H9 (cell line): ENCODE results near the gene ENDOV. TPM values are rescaled to one million over a fixed set of nuclear protein-coding genes. Genes with fewer than 3 reads are reported as not detected.

ENCODE experiments used
- DNase-seq: peaks from one replicate; pipeline ENCODE4 v3.0.0-alpha.2; 2017
- H2AFZ ChIP-seq: one replicate; pipeline ENCODE4 v1.6.1; 2013; ENCODE audit warnings: mild to moderate bottlenecking, low read length, control low read depth, moderate library complexity
- H2AK5ac ChIP-seq: 2 replicates; pipeline ENCODE4 v1.6.1; 2013; ENCODE audit warnings: low read length, control low read depth, mixed read lengths; ENCODE audit not compliant: insufficient read length
- H2BK120ac ChIP-seq: one replicate; pipeline ENCODE4 v1.6.1; 2013; ENCODE audit warnings: low read depth, mild to moderate bottlenecking, low read length, control low read depth, inconsistent platforms; ENCODE audit not compliant: poor library complexity, severe bottlenecking
- H2BK12ac ChIP-seq: 2 replicates; pipeline ENCODE4 v1.6.1; 2013; ENCODE audit warnings: low read length, control low read depth, mixed read lengths, low read depth; ENCODE audit not compliant: insufficient read length
- H2BK15ac ChIP-seq: 2 replicates; pipeline ENCODE4 v1.6.1; 2013; ENCODE audit warnings: low read depth, low read length, control low read depth
- H2BK20ac ChIP-seq: one replicate; pipeline ENCODE4 v1.6.1; 2013; ENCODE audit warnings: low read depth, mild to moderate bottlenecking, low read length, control low read depth, inconsistent platforms; ENCODE audit not compliant: poor library complexity, severe bottlenecking
- H2BK5ac ChIP-seq: 2 replicates; pipeline ENCODE4 v1.6.1; 2013; ENCODE audit warnings: low read length, control low read depth, mixed read lengths; ENCODE audit not compliant: insufficient read length
- H3K14ac ChIP-seq: 2 replicates; pipeline ENCODE4 v1.6.1; 2013; ENCODE audit warnings: low read length, control low read depth; ENCODE audit not compliant: insufficient read depth
- H3K18ac ChIP-seq: 2 replicates; pipeline ENCODE4 v1.6.1; 2013; ENCODE audit warnings: low read depth, mild to moderate bottlenecking, mixed read lengths, low read length, control low read depth; ENCODE audit not compliant: insufficient read length
- H3K23ac ChIP-seq: 2 replicates; pipeline ENCODE4 v1.6.1; 2013; ENCODE audit warnings: low read length, control low read depth, mixed read lengths, low read depth; ENCODE audit not compliant: insufficient read length
- H3K23me2 ChIP-seq: 2 replicates; pipeline ENCODE4 v1.6.1; 2013; ENCODE audit warnings: low read depth, mild to moderate bottlenecking, mixed read lengths, low read length, control low read depth; ENCODE audit not compliant: insufficient read length, poor library complexity, severe bottlenecking
- H3K27ac ChIP-seq: 2 replicates; pipeline ENCODE4 v1.5.1; 2013; ENCODE audit warnings: low read length, control low read depth, mixed read lengths, low read depth; ENCODE audit not compliant: insufficient read length
- H3K27me3 ChIP-seq: 2 replicates; pipeline ENCODE4 v1.6.1; 2013; ENCODE audit warnings: low read length, control low read depth, inconsistent platforms; ENCODE audit not compliant: insufficient read depth
- H3K4ac ChIP-seq: 2 replicates; pipeline ENCODE4 v1.6.1; 2013; ENCODE audit warnings: low read depth, mild to moderate bottlenecking, control low read depth, inconsistent platforms, low read length, moderate library complexity
- H3K4me1 ChIP-seq: 2 replicates; pipeline ENCODE4 v1.6.1; 2013; ENCODE audit warnings: low read length, control low read depth, inconsistent platforms; ENCODE audit not compliant: insufficient read depth
- H3K4me2 ChIP-seq: 2 replicates; pipeline ENCODE4 v1.6.1; 2013; ENCODE audit warnings: low read length, control low read depth, mixed read lengths; ENCODE audit not compliant: insufficient read length, insufficient read depth
- H3K56ac ChIP-seq: 2 replicates; pipeline ENCODE4 v1.6.1; 2013; ENCODE audit warnings: low read depth, mild to moderate bottlenecking, mixed read lengths, low read length, control low read depth; ENCODE audit not compliant: insufficient read length
- H3K79me1 ChIP-seq: 2 replicates; pipeline ENCODE4 v1.6.1; 2013; ENCODE audit warnings: low read depth, mild to moderate bottlenecking, moderate library complexity, low read length, control low read depth, inconsistent platforms; ENCODE audit not compliant: insufficient read depth, poor library complexity, severe bottlenecking
- H3K79me2 ChIP-seq: 2 replicates; pipeline ENCODE4 v1.6.1; 2013; ENCODE audit warnings: low read length, control low read depth, inconsistent platforms; ENCODE audit not compliant: insufficient read depth
- H3K9ac ChIP-seq: 2 replicates; pipeline ENCODE4 v1.6.1; 2013; ENCODE audit warnings: low read length, control low read depth, mixed read lengths; ENCODE audit not compliant: insufficient read length; ENCODE audit errors: extremely low read depth
- H3K9me3 ChIP-seq: one replicate; pipeline ENCODE4 v1.6.1; 2013; ENCODE audit warnings: low read depth, low read length, inconsistent platforms; ENCODE audit not compliant: control insufficient read depth
- H3T11ph ChIP-seq: one replicate; pipeline ENCODE4 v1.6.1; 2013; ENCODE audit warnings: mild to moderate bottlenecking, low read length, control low read depth, inconsistent platforms
- H4K20me1 ChIP-seq: one replicate; pipeline ENCODE4 v1.6.1; 2013; ENCODE audit not compliant: control insufficient read depth, insufficient read length, insufficient read depth
- H4K5ac ChIP-seq: 2 replicates; pipeline ENCODE4 v1.6.1; 2013; ENCODE audit warnings: low read depth, mild to moderate bottlenecking, mixed read lengths, low read length, control low read depth; ENCODE audit not compliant: insufficient read length
- H4K8ac ChIP-seq: replicated peaks from 2 replicates; pipeline ENCODE4 v1.6.1; 2013; ENCODE audit warnings: low read length, control low read depth, mixed read lengths, low read depth; ENCODE audit not compliant: insufficient read length
- H4K91ac ChIP-seq: 2 replicates; pipeline ENCODE4 v1.6.1; 2013; ENCODE audit warnings: low read depth, mild to moderate bottlenecking, moderate library complexity, mixed read lengths, low read length, control low read depth; ENCODE audit not compliant: insufficient read length
- H3K27ac Mint-ChIP-seq, 3 experiments: 2 replicates in 2 of 3; 3 replicates in 1 of 3; pipeline ENCODE4 v1.8.0; 2020 to 2021; ENCODE audit warnings: mixed read lengths in 3 of 3, mild to moderate bottlenecking in 1 of 3, moderate library complexity in 1 of 3
- H3K27me3 Mint-ChIP-seq: 2 replicates; pipeline ENCODE4 v1.8.0; 2021; ENCODE audit warnings: low read depth, mild to moderate bottlenecking, moderate library complexity, mixed read lengths
- H3K36me3 Mint-ChIP-seq, 3 experiments: 2 replicates in 2 of 3; 3 replicates in 1 of 3; pipeline ENCODE4 v1.8.0; 2020 to 2021; ENCODE audit warnings: low read depth in 3 of 3, mixed read lengths in 3 of 3; ENCODE audit not compliant: insufficient read depth in 1 of 3
- H3K4me1 Mint-ChIP-seq, 2 experiments: 2 replicates each; pipeline ENCODE4 v1.8.0; 2020; ENCODE audit warnings: mixed read lengths in 2 of 2
- H3K4me3 Mint-ChIP-seq, 2 experiments: 2 replicates in 1 of 2; 3 replicates in 1 of 2; pipeline ENCODE4 v1.8.0; 2020 to 2021; ENCODE audit warnings: mild to moderate bottlenecking in 2 of 2, mixed read lengths in 2 of 2, moderate library complexity in 1 of 2
- H3K9me3 Mint-ChIP-seq, 2 experiments: 2 replicates in 1 of 2; 3 replicates in 1 of 2; pipeline ENCODE4 v1.8.0; 2020; ENCODE audit warnings: mild to moderate bottlenecking in 2 of 2, mixed read lengths in 2 of 2, moderate library complexity in 1 of 2
- WGBS: extraction: QIAGEN DNeasy Blood & Tissue Kit; methylation state at CpG from one replicate; pipeline ENCODE4 v1.1.7; 2013; ENCODE audit warnings: missing lambda C conversion rate, low lambda C conversion rate, mixed read lengths; ENCODE audit not compliant: insufficient read length; ENCODE audit errors: extremely low coverage; 5-methylcytosine and 5-hydroxymethylcytosine counted together
- long read RNA-seq: library from polyadenylated mRNA; unstranded; transcript quantifications from one replicate; pipeline ENCODE4 v2.0.0, GENCODE V29; 2020
- total RNA-seq: library from RNA; stranded (reverse); gene quantifications from 2 replicates; pipeline ENCODE4 v1.2.1, GENCODE V29; 2021
- TF ChIP-seq, protein P1 (sequence below): fragments of 200-600 bp; sonication (generic); conservative IDR thresholded peaks from 3 replicates; pipeline ENCODE4 v1.8.0; 2021; ENCODE audit warnings: antibody characterized with exemption, mild to moderate bottlenecking

The ENDOV gene
- total RNA-seq, result 14.8 and 17.1 TPM in 2 replicates
- long read RNA-seq, transcript ENDOV-213 (9 exons, 2,680 nt), result minor isoform, 9 of 78 reads
- long read RNA-seq, transcript ENDOV-201 (8 exons, 1,226 nt), result major isoform, 19 of 78 reads
- long read RNA-seq, partial matches to known transcripts, result 7 of 78 reads
- long read RNA-seq, other reads (novel, unspliced or antisense), result 38 of 78 reads

DNA sequence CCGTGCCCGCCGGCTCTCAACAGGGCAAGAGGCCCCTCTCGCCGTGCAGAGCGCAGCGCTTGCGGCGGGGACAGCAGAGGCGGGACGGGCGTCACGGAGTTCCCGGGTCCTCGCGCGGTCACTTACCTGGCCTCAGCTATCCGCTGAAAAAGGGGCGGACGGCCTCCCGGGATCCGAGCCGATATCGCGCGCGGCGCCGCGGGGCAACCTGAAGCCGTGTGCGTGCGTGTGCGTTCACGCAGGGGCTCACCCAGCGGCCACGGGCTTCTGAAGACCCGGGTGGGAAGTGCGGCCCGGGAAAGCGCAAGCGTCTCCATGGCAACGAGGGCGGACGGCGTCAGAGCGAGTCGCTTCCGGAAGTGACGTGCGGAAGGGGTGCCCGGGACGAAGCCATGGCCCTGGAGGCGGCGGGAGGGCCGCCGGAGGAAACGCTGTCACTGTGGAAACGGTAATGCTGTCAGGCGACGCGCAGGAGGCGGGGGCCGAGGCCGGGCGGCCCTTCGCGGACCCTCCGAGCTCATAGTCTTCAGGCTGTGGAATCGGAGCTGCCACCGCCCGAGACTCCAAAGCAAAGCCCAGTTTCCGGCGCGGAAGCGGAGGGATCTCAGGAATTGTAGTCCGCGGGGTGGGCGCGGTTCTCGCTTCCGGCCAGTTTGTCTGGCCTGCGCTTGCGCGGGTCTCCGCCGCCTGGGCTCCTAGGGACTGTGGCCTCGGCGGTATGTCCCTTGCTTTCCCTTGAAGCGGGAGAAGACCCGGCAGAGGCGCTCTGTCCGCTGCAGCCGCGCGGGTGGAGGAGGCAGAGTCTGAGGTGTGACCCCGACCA lies at the start of gene ENDOV:
Gene ENDOV, plus strand, starts transcription at position 365 of the 823 bp plus-strand sequence. Its CDS starts 28 bp downstream, at position 393.
- Histone ChIP-seq H3K4me2 (peak within 1 kb of the TSS; percentile 56), H3K79me2 (no peaks in the 10 kb centered on the region), H2BK5ac (no peak within 1 kb of the TSS), H3K9ac (peak within 1 kb of the TSS; percentile 47), H3K4me1 (no peaks in the 10 kb centered on the region; the same call in 1 of the 2 replicates), H4K20me1 (no peaks in the 10 kb centered on the region), H3T11ph (no peak within 1 kb of the TSS), H4K8ac (no peak within 1 kb of the TSS), H3K56ac (no peak within 1 kb of the TSS), H3K9me3 (no peaks in the 10 kb centered on the region), H2BK120ac (no peak within 1 kb of the TSS), H3K23ac (no peak within 1 kb of the TSS), H2BK15ac (no peak within 1 kb of the TSS), H2AFZ (no peak within 1 kb of the TSS), H3K14ac (peak within 1 kb of the TSS; percentile 48; the same call in 1 of the 2 replicates), H3K27ac (no peak within 1 kb of the TSS), H3K79me1 (no peaks in the 10 kb centered on the region), H3K18ac (peak within 1 kb of the TSS; percentile 29), H3K27me3 (no peaks in the 10 kb centered on the region; the same call in 1 of the 2 replicates), H3K4ac (no peak within 1 kb of the TSS), H4K91ac (no peak within 1 kb of the TSS), H2BK20ac (no peak within 1 kb of the TSS), H3K23me2 (peaks cover 9% of the 10 kb centered on the region), H2BK12ac (no peak within 1 kb of the TSS), H2AK5ac (no peak within 1 kb of the TSS), H4K5ac (no peak within 1 kb of the TSS)
- Mint-ChIP-seq H3K4me3 (peak within 1 kb of the TSS; percentile 89 to 93), H3K4me1 (peaks cover 10 to 16% of the 10 kb centered on the region in 2 experiments), H3K27me3 (peaks cover 36% of the 10 kb centered on the region), H3K9me3 (no peaks in the 10 kb centered on the region; a peak in 1 of 5 replicates), H3K36me3 (peaks cover 2 to 12% (median 12%) of the 10 kb centered on the region in 3 experiments; a peak in 3 of 7 replicates), H3K27ac (peak within 1 kb of the TSS in 2 of 3 experiments; percentile 72 to 98; a peak in 3 of 7 replicates)
- no CpG with 5 or more reads among the region's 97 CpGs for WGBS
- peak; percentile 96 for DNase-seq
- TF ChIP-seq, protein P1, sequence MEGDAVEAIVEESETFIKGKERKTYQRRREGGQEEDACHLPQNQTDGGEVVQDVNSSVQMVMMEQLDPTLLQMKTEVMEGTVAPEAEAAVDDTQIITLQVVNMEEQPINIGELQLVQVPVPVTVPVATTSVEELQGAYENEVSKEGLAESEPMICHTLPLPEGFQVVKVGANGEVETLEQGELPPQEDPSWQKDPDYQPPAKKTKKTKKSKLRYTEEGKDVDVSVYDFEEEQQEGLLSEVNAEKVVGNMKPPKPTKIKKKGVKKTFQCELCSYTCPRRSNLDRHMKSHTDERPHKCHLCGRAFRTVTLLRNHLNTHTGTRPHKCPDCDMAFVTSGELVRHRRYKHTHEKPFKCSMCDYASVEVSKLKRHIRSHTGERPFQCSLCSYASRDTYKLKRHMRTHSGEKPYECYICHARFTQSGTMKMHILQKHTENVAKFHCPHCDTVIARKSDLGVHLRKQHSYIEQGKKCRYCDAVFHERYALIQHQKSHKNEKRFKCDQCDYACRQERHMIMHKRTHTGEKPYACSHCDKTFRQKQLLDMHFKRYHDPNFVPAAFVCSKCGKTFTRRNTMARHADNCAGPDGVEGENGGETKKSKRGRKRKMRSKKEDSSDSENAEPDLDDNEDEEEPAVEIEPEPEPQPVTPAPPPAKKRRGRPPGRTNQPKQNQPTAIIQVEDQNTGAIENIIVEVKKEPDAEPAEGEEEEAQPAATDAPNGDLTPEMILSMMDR, result no peak
